ENCODE measurements around the gene PPP3CA. TPM values are rescaled to one million over a fixed set of nuclear protein-coding genes. Genes with fewer than 3 reads are reported as not detected.

Gene PPP3CA
- total RNA-seq, 1 experiment from 2014 or later, result 133 TPM

DNA sequence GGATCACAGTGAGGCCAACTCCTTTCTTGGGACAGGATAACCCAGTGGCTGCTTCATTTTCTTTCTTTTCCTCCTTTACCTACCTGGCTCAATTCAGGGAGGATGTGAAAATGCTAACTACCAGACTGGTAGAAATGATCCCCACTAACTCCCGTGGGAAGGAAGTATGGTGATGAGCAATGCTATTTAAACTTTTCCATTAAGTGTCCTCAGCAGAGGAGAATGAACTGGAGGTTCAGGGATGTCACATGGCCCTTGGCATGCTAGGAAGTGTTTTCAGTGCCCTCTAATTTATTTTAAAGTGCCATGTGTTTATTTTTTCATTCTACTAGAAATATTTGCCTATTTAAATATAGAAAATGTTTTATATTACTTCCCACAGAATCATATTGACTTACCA lies 363.9 kb downstream of the PPP3CA start:
- H3K9ac ChIP-seq (ENCODE audit: low read length), result no peak overlapping the region
- H3K79me2 ChIP-seq (ENCODE audit: insufficient read depth, low read length), result no peaks in the 10 kb centered on the region
- H3K27me3 ChIP-seq (ENCODE audit: insufficient read depth, low read length), result no peaks in the 10 kb centered on the region
- ATAC-seq (no peak), DNase-seq (ENCODE audit: low read depth, low spot score) (no peak)
- BruUV-seq (replicated peaks), result no TSS peak
- H2AFZ ChIP-seq (ENCODE audit: low read depth, low read length, poor library complexity, severe bottlenecking), result peak overlapping the region; percentile 51
- intact Hi-C loops (cut with micrococcal nuclease), result no loop called here
- H3K36me3 ChIP-seq (ENCODE audit: control insufficient read depth in 1 of 2, insufficient read depth in 2 of 2, low read length in 2 of 2), result no peaks in the 10 kb centered on the region
- H3K27ac ChIP-seq (ENCODE audit: low read depth, low read length), result no peak overlapping the region
- ChIA-PET CTCF (no interaction called here), POLR2A (no interaction called here), RAD21 (ENCODE audit: low non-redundant PET in 1 of 2, low total read pairs in 2 of 2, uncharacterized antibody in 2 of 2, unreplicated experiment in 2 of 2) (no interaction called here)
- H3K9me2 ChIP-seq (ENCODE audit: insufficient read depth), result peaks cover 6% of the 10 kb centered on the region; the same call in 1 of the 2 replicates
- H3K4me3 ChIP-seq (replicated peaks in 1 of 2; ENCODE audit: low read depth in 1 of 2, low read length in 2 of 2), result no peak overlapping the region
- TF ChIP-seq FOSL1 (IDR thresholded peaks at IDR 0.05; ENCODE audit: low read depth) (no peak), RAD21 (IDR thresholded peaks at IDR 0.05; ENCODE audit: low read depth) (no peak), EZH2phosphoT487 (IDR thresholded peaks at IDR 0.05; ENCODE audit: borderline replicate concordance) (no peak), TCF7L2 (IDR thresholded peaks at IDR 0.05; ENCODE audit: borderline replicate concordance, extremely low read depth, insufficient read depth, insufficient read length) (no peak), EGR1 (IDR thresholded peaks at IDR 0.05; ENCODE audit: low read depth) (no peak), EZH2 (IDR thresholded peaks at IDR 0.05) (no peak), POLR2A (IDR thresholded peaks at IDR 0.05; ENCODE audit: borderline replicate concordance, extremely low read depth, insufficient read depth, insufficient read length) (no peak), CEBPB (IDR thresholded peaks at IDR 0.05; ENCODE audit: low read depth) (no peak), ZFX (IDR thresholded peaks at IDR 0.05) (no peak), CBX3 (IDR thresholded peaks at IDR 0.05; ENCODE audit: low read depth) (no peak), SP1 (IDR thresholded peaks at IDR 0.05; ENCODE audit: low read depth) (no peak), ELF1 (IDR thresholded peaks at IDR 0.05; ENCODE audit: borderline replicate concordance, low read depth) (no peak), SRF (IDR thresholded peaks at IDR 0.05; ENCODE audit: low read depth) (no peak), JUND (IDR thresholded peaks at IDR 0.05) (no peak), ZNF274 (IDR thresholded peaks at IDR 0.05; ENCODE audit: low read depth, low read length) (no peak), YY1 (IDR thresholded peaks at IDR 0.05; ENCODE audit: extremely low read depth, insufficient replicate concordance, low read depth, low read length) (no peak)
- TF ChIP-seq, protein P1, sequence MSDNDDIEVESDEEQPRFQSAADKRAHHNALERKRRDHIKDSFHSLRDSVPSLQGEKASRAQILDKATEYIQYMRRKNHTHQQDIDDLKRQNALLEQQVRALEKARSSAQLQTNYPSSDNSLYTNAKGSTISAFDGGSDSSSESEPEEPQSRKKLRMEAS (IDR thresholded peaks at IDR 0.05), result no peak
- TF ChIP-seq, protein P2, sequence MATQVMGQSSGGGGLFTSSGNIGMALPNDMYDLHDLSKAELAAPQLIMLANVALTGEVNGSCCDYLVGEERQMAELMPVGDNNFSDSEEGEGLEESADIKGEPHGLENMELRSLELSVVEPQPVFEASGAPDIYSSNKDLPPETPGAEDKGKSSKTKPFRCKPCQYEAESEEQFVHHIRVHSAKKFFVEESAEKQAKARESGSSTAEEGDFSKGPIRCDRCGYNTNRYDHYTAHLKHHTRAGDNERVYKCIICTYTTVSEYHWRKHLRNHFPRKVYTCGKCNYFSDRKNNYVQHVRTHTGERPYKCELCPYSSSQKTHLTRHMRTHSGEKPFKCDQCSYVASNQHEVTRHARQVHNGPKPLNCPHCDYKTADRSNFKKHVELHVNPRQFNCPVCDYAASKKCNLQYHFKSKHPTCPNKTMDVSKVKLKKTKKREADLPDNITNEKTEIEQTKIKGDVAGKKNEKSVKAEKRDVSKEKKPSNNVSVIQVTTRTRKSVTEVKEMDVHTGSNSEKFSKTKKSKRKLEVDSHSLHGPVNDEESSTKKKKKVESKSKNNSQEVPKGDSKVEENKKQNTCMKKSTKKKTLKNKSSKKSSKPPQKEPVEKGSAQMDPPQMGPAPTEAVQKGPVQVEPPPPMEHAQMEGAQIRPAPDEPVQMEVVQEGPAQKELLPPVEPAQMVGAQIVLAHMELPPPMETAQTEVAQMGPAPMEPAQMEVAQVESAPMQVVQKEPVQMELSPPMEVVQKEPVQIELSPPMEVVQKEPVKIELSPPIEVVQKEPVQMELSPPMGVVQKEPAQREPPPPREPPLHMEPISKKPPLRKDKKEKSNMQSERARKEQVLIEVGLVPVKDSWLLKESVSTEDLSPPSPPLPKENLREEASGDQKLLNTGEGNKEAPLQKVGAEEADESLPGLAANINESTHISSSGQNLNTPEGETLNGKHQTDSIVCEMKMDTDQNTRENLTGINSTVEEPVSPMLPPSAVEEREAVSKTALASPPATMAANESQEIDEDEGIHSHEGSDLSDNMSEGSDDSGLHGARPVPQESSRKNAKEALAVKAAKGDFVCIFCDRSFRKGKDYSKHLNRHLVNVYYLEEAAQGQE (IDR thresholded peaks at IDR 0.05; ENCODE audit: low read depth), result no peak
- TF ChIP-seq, protein P3, sequence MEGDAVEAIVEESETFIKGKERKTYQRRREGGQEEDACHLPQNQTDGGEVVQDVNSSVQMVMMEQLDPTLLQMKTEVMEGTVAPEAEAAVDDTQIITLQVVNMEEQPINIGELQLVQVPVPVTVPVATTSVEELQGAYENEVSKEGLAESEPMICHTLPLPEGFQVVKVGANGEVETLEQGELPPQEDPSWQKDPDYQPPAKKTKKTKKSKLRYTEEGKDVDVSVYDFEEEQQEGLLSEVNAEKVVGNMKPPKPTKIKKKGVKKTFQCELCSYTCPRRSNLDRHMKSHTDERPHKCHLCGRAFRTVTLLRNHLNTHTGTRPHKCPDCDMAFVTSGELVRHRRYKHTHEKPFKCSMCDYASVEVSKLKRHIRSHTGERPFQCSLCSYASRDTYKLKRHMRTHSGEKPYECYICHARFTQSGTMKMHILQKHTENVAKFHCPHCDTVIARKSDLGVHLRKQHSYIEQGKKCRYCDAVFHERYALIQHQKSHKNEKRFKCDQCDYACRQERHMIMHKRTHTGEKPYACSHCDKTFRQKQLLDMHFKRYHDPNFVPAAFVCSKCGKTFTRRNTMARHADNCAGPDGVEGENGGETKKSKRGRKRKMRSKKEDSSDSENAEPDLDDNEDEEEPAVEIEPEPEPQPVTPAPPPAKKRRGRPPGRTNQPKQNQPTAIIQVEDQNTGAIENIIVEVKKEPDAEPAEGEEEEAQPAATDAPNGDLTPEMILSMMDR (IDR thresholded peaks at IDR 0.05 in 2 of 3, conservative IDR thresholded peaks at IDR 0.05 in 1 of 3; ENCODE audit: borderline replicate concordance in 1 of 3, insufficient read depth in 1 of 3, low read depth in 2 of 3, low read length in 2 of 3), result no peak
- TF ChIP-seq, protein P4, sequence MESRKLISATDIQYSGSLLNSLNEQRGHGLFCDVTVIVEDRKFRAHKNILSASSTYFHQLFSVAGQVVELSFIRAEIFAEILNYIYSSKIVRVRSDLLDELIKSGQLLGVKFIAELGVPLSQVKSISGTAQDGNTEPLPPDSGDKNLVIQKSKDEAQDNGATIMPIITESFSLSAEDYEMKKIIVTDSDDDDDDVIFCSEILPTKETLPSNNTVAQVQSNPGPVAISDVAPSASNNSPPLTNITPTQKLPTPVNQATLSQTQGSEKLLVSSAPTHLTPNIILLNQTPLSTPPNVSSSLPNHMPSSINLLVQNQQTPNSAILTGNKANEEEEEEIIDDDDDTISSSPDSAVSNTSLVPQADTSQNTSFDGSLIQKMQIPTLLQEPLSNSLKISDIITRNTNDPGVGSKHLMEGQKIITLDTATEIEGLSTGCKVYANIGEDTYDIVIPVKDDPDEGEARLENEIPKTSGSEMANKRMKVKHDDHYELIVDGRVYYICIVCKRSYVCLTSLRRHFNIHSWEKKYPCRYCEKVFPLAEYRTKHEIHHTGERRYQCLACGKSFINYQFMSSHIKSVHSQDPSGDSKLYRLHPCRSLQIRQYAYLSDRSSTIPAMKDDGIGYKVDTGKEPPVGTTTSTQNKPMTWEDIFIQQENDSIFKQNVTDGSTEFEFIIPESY (IDR thresholded peaks at IDR 0.05; ENCODE audit: extremely low read depth, insufficient replicate concordance, low read length), result no peak
- H3K4me2 ChIP-seq (ENCODE audit: low read length), result no peak overlapping the region
- peaks cover 0 to 13% of the 10 kb centered on the region in 2 experiments; a peak in 2 of 4 replicates for H3K4me1 ChIP-seq (ENCODE audit: control insufficient read depth in 1 of 2, insufficient read depth in 2 of 2, low read length in 2 of 2)
- H4K20me1 ChIP-seq (ENCODE audit: insufficient read depth), result no peaks in the 10 kb centered on the region
- no peaks in the 10 kb centered on the region for H3K9me3 ChIP-seq (ENCODE audit: control insufficient read depth in 1 of 2, insufficient read depth in 1 of 2, low read depth in 1 of 2, low read length in 2 of 2)

All from HCT116 (cell line).